GM19023 (cell line): Measurements from ENCODE around the gene UBASH3B.
"Not testable (repeated sequence)": the region's sequence is repeated elsewhere in the genome, so short reads cannot be mapped to it uniquely, and the experiment has no call there.

ENCODE experiments used
- ATAC-seq: cut with Tn5 transposase; IDR thresholded peaks from one replicate; pipeline ENCODE4 v1.9.1; 2021; ENCODE audit warnings: mild to moderate bottlenecking, moderate library complexity; ENCODE audit not compliant: unreplicated experiment

The UBASH3B gene

DNA sequence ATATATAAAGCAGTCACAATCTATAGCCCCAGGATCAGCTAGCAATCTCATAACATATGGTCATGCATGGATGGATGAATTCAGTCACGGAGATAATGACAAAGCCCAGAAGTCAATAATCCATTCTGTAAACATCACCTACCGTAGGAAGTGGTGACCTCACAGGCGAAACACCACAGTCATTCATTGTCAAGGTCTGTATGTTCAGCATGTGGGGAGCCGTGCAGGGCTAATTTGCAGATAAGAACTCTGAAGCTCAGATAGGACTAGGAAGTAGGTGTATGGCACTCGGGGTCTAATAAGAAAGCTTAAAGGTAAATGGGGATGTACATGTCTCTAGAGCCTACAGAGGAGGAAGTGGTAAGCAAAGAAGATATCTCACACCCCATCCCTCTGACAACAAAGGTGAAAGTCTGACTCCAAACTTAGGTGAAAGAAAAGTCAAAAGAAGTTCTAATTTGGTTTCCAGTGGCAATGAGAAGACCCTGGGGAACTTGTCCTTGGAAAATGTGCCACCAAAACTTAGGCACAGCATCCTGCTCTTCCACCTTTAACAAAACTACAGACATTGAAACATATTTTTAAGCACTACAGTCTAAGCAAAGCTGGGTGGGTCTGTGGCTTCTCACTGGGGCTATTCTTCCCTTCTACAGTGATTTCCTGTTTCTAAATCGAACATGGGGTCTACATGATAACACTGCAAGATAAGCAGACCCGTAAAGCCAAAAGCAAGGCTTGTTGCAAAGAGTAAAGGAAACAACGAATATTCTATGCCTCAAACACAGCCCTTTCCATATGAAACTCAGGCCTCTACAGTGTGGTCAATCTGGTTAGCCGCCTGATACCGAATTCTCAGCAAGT is 188.0 kb downstream of the UBASH3B start:
- no peak for ATAC-seq

DNA sequence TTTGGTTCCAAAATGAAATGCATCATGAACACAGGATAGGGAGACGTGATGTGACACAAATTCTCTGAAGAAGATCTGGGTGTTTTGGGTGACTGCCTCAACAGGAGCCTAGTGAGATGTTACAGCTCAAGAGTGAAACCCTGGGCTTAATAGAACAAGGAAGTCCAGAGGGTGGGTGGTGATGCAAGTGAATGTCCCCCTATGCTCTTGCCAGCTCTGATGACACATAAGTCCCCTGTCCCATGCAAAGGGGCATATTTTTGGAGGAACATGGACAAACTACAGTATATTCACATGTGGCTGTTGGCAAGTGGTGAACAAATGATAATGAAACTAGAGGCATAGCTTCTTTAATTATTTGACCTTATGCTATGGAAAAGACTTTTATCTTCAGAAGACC is 191.9 kb downstream of the UBASH3B start:
- ATAC-seq = no peak

DNA sequence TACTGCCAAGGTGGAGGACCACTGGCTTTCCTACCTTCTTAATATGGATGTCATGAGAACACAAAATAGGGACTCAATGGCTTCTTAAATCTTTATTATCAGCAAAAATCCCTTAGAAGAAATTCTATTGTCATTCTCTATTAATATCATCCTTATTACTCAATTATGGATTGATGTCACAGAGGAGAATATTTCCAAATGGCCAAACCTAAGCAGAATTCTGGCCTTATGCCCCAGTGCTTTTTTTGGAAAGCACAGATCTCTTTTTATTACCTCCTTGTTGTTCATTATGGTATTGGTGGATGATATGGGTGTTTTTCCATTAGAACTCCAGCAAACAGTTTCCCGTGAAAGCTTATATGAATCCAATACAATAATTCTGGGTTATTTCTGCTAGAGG is 192.7 kb downstream of the UBASH3B start:
- ATAC-seq = no peak

DNA sequence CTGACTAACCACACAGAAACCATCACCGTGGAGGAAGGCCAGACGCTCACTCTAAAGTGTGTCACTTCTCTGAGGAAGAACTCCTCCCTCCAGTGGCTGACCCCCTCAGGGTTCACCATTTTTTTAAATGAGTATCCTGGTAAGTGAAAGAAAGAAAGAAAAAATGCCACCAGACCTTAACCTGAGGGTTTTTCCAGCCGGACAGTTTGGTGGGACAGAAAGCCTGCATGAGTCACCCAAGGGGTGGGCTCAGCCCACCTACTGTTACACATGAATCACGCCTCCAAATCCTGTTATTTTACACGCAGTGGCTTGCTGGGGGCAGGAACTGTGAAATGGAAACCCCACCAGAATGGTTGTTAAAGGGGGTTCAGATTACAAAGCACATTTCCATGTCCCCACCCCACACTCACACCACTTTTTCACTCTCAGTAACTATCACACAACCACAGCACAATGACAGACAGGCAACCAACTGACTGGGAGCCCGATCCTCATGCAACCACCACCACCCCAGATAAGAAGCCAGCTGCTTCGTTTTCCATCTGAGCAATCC is 194.6 kb downstream of the UBASH3B start:
- no peak for ATAC-seq

DNA sequence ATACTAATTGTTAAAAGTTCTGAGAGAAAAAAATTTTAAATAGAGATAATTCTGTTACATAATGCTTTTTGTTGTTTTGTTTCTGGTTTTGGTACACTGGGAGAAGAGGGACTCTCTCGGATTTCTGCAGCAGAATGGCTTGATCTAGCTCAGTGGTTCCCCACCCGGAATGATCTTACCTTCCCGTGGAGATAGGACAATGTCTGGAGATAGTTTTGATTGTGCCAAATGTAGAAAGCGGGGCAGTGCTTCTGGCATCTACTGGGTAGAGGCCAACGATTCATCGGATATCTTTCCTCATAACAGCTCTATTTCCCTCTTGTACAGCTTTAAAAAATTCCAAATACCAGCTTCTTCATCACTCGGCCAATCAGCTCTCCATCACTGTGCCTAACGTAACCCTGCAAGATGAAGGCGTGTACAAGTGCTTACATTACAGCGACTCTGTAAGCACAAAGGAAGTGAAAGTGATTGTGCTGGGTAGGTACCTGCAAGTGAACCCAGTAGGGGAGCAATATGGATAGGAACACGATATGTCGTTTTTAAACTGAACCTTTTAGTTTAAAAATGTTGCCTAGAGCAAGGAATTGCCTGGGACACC is 195.9 kb downstream of the UBASH3B start:
- no peak for ATAC-seq

DNA sequence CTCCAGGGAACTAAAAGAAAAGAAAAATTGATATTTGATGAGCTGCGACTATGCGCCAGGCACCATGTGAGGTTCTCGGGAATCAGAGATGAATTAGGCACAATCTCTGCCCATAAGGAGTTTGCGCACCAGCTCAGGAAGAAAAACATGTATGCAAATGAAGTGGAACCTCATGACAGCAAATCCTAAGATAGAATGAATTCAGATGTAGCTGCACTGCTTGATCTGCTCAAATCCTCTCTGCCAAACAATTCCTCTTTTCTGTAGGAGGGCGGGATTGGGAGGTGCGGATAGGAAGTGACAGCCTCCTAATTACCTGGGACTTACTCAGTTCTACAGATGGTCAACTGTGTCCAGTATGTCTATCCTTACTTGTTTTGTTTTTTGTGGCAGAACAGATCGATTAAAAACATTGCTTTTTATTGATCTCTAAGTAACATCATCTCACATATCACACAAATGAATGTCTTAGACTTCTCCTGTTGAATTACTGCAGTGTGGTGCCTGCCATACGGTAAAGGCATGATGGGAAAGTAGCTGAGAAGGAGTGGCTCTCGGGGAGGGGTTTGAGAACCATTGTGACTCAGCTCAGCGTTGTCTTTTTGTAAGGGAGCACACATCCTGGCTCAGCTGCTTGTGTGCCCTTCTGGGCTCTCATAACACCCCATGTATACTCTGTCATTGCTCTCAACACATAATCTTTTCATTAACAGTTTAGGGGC is 196.7 kb downstream of the UBASH3B start:
- no peak for ATAC-seq

DNA sequence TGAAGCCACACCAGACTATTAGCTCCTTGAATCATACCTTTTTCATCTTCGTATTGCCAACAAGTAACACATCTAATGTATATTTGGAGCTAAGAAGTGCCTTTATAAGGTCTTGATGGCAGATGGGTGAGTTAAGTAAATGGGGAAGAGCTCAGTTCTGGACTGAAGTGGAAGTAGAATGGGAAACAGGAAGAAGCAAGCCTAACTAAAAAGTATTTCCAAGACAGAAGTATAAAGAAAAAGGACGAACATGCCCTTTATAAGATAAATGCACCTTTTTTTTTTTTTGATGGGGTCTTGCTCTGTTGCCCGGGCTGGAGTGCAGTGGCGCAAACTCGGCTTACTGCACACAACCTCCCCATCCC is 197.3 kb downstream of the UBASH3B start:
- ATAC-seq = no peak

DNA sequence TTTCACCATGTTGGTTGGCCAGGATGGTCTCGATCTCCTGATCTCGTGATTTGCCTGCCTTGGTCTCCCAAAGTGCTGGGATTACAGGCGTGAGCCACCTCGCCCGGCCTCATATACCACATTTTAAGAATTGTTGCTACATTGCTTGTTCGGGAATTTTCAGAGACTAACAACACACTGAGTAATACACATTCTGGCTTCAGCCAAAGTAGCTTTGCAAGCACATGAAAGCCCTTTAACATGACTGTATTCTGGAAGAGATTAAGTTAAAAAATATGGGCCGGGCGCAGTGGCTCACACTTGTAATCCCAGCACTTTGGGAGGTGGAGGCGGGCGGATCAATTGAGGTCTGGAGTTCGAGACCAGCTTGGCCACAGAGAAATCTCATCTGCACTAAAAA is 197.7 kb downstream of the UBASH3B start:
- no peak for ATAC-seq

DNA sequence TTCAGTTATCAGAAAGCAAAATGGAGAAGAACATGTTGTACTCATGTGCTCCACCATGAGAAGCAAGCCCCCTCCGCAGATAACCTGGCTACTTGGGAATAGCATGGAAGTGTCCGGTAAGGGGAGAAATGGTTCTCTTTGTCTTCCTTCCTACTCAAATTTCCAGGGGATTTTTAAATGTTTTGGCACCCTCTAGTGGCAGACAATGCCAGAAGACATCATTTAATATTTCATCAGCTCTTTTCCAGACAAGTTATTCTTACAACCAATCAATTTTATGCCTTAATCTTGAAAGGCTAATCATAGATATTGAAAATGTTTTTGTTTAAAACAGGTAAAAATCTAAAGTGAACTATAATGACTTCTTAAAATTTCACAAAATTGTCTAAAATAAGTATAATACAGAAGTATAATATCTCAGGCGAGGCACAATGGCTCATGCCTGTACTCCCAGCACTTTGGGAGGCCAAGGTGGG is 198.5 kb downstream of the UBASH3B start:
- ATAC-seq = no peak

DNA sequence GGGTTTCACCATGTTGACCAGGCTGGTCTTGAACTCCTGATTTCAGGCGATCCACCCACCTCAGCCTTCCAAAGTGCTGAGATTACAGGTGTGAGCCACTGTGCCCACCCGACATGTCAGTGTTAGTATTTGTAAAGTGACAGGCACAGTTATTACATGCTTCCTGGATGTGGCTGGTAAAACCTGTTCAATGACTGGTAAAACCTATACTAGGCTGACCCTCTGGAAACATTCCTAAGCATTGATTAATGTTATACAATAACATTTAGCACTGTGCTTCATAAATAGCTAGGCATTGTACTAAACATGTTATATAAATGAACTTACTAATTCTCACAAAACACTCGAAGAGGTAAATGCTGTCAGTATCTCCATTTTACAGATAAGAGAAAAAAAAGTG is 206.1 kb downstream of the UBASH3B start:
- ATAC-seq = no peak

DNA sequence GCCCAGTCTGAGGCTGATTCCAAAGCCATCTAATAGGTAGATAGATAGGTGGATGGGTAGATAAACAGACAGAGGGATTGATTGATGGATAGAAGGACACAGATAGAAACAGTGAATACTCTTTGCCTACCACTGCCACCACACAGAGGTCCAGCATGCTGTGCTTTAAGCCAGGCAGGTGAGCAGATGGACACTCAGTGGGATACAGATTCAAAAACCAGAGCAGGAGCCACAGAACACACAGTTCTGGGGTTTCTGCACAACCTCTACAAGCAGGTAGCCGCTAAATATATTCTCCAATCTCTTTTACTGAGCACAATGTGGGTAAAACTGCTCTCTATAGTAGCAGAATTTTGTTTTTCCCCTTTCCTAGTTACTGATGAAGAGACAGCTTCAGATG is 206.6 kb downstream of the UBASH3B start:
- no peak for ATAC-seq

DNA sequence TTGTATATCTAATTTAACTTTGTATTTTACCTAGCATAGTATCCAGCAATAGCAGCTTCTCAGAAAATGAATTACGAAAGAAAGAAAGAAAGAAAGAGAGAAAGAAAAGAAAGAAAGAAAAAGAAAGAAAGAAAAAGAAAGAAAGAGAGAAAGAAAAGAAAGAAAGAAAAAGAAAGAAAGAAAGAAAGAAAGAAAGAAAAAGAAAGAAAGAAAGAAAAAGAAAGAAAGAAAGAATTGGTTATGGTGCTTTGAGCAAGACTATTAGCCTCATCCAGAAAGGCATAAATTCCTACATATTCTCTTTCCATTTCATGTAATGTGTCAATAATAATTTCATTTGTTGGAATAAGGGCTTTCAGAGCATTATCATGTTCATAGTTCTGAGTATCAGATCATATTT is 207.6 kb downstream of the UBASH3B start:
- ATAC-seq = not testable (repeated sequence)

DNA sequence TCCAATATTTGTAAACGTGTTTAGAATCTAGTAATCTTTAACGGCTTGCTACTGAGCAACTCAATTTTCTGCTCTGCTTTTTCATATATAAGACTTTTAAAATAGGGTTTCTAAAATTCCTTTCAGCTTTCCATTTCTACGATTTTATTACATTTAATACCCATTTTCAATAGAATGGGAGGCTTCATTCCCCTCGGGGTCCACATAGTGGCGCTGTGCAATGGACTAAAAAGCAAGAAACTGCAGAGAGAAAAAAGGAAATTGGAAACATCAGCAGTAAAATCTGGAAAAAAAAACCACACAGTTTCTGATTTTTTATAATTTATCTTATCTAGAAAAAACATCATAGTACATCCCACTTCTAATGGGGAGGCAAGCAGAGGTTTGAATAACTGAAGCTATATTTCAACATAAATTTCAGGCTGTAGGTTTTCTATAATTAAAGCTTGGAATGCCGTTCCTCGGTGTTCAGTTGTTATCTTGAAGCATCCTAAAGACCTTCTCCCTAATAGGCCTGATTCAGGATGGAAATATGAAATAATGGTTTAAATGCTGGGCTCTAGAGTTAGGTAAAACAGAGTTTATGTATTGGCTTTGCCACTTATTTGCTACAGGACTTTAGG is 208.3 kb downstream of the UBASH3B start:
- no peak for ATAC-seq
